Gastrocnemius medialis (tissue), 4 donors: ENCODE data around the gene HTR1E. TPM values are rescaled to one million over a fixed set of nuclear protein-coding genes. Genes with fewer than 3 reads are reported as not detected.
"Not testable (repeated sequence)": the region's sequence is repeated elsewhere in the genome, so short reads cannot be mapped to it uniquely, and the experiment has no call there.

Experiments
- ATAC-seq, 2 donors: fragments of 150-250 bp; one replicate each; pipeline ENCODE4 v1.9.1; 2016
- DNase-seq, 2 donors: peaks; one replicate each; pipeline ENCODE4 v3.0.0-alpha.2; 2019
- H3K27ac ChIP-seq, 4 donors: fragments of 200-600 bp; sonication (generic); 1 replicate in 1 of 4; 2 replicates in 3 of 4; pipeline ENCODE4 v1.5.1; 2016 to 2018; ENCODE audit warnings: mild to moderate bottlenecking in 2 of 4, moderate library complexity in 1 of 4
- H3K27me3 ChIP-seq, 3 donors: fragments of 200-600 bp; sonication (generic) in 2 of 3; 1 replicate in 1 of 3; 2 replicates in 2 of 3; pipeline versions ENCODE4 v1.5.1 to v1.6.0; 2016 to 2019; ENCODE audit warnings: mild to moderate bottlenecking in 1 of 3, moderate library complexity in 1 of 3
- H3K36me3 ChIP-seq, 2 donors: fragments of 200-600 bp; sonication (generic) in 1 of 2; one replicate each; pipeline ENCODE4 v1.5.1; 2017 to 2018
- H3K4me1 ChIP-seq, 2 donors: fragments of 200-600 bp; sonication (generic) in 1 of 2; one replicate each; pipeline ENCODE4 v1.5.1; 2016 to 2017; ENCODE audit warnings: mild to moderate bottlenecking in 2 of 2
- H3K4me3 ChIP-seq, 4 donors: fragments of 200-600 bp; sonication (generic) in 3 of 4; 1 replicate in 1 of 4; 2 replicates in 3 of 4; pipeline ENCODE4 v1.5.1; 2016 to 2019; ENCODE audit warnings: mild to moderate bottlenecking in 2 of 4
- H3K9me3 ChIP-seq, 3 donors: fragments of 200-600 bp; sonication (generic) in 2 of 3; 1 replicate in 1 of 3; 2 replicates in 2 of 3; pipeline ENCODE4 v1.5.1; 2016 to 2019
- POLR2A ChIP-seq, 2 donors: fragments of 450-650 bp; IDR thresholded peaks; one replicate each; pipeline ENCODE4 v1.6.1; 2017; ENCODE audit warnings: antibody characterized with exemption in 2 of 2, mild to moderate bottlenecking in 2 of 2, moderate library complexity in 2 of 2
- in situ Hi-C, 4 donors: fragments of 200-750 bp; cut with MboI; loops; one replicate each; pipeline versions ENCODE4 v1.15.0 to v1.8.0; 2017; ENCODE audit warnings: low sequenced_read_pairs in 4 of 4
- intact Hi-C: fragments of 100-400 bp; cut with DNase I; formaldehyde crosslinking; loops from one replicate; pipeline ENCODE4 v1.15.1; 2023; ENCODE audit warnings: low total_unique reads
- total RNA-seq, 4 donors: library from RNA; depleted of rRNA; stranded (reverse); fragments of >200 nt; gene quantifications; one replicate each; pipeline versions ENCODE4 v1.1.0 to v1.2.3, GENCODE V29; 2016
- TF ChIP-seq, protein P1 (sequence below), 5 experiments: fragments of 450-650 bp in 3 of 5; fragments of 200-600 bp in 2 of 5; sonication (generic) in 2 of 5; IDR thresholded peaks in 4 of 5; conservative IDR thresholded peaks in 1 of 5; 1 replicate in 4 of 5; 2 replicates in 1 of 5; pipeline ENCODE4 v1.5.1; 2016 to 2019; ENCODE audit warnings: antibody characterized with exemption in 5 of 5, mild to moderate bottlenecking in 3 of 5, moderate library complexity in 3 of 5

HTR1E gene, protein sequence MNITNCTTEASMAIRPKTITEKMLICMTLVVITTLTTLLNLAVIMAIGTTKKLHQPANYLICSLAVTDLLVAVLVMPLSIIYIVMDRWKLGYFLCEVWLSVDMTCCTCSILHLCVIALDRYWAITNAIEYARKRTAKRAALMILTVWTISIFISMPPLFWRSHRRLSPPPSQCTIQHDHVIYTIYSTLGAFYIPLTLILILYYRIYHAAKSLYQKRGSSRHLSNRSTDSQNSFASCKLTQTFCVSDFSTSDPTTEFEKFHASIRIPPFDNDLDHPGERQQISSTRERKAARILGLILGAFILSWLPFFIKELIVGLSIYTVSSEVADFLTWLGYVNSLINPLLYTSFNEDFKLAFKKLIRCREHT
- not detected for total RNA-seq

DNA sequence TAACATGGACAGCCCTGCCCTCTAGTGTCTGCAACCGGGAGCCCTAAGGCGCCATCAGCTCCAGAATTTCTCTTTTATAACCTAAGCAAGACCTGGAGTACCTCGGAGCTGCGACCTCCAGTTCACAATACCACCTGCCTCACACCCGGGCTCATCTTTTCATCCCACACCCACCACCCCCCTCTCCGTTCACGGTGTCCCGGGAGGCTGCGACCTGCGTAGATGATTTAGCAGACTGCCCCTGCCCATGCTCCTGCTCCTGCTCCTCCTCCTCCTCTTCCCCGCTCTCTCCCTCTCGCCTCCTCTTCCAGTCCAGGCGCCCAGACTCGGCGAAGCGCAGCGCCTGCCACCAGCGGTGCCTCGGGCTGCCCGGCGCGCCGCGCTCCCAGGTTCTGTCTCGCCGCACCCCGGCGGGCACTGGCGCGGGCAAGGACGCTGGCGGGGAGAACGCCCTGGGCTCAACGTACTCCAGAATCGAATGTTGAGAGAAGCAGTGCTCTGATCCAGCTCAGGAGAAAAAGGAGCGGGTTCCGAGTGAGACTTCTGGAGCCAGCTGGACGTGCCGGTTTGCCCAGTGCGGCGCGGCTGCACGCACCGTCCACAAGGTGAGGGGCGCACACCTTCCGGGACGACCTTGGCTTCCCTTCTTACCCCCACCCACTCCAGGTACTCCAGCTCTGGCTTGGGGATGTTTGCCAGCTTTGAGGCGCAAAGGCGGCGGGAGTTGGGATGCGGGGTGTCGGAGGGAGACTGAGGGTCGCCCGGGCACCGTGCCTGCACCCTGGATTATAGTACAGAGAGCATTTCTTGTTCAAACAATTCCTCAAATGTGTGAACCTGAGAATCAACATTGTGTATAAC lies at the start of gene HTR1E:
HTR1E (plus strand) TSS at position 310 of the 861 bp plus-strand sequence. CDS start 77,807 bp downstream, outside the sequence.
- ATAC-seq (no peak), DNase-seq (no peak)
- H3K9me3 ChIP-seq: no peaks in the 10 kb centered on the region
- no peaks in the 10 kb centered on the region for H3K36me3 ChIP-seq
- no peak for TF ChIP-seq POLR2A (IDR thresholded peaks at IDR 0.05)
- TF ChIP-seq, protein P1, sequence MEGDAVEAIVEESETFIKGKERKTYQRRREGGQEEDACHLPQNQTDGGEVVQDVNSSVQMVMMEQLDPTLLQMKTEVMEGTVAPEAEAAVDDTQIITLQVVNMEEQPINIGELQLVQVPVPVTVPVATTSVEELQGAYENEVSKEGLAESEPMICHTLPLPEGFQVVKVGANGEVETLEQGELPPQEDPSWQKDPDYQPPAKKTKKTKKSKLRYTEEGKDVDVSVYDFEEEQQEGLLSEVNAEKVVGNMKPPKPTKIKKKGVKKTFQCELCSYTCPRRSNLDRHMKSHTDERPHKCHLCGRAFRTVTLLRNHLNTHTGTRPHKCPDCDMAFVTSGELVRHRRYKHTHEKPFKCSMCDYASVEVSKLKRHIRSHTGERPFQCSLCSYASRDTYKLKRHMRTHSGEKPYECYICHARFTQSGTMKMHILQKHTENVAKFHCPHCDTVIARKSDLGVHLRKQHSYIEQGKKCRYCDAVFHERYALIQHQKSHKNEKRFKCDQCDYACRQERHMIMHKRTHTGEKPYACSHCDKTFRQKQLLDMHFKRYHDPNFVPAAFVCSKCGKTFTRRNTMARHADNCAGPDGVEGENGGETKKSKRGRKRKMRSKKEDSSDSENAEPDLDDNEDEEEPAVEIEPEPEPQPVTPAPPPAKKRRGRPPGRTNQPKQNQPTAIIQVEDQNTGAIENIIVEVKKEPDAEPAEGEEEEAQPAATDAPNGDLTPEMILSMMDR (IDR thresholded peaks at IDR 0.05 in 4 of 5, conservative IDR thresholded peaks at IDR 0.05 in 1 of 5): peak in 3 of 5 experiments; percentile 12 to 22 (median 20)
- in situ Hi-C loops: no loop called here
- H3K4me3 ChIP-seq: peak within 1 kb of the TSS in 3 of 4 donors; percentile 9 to 34 (median 25)
- H3K27me3 ChIP-seq: peaks cover 14 to 21% (median 20%) of the 10 kb centered on the region in 3 donors
- no peaks in the 10 kb centered on the region for H3K4me1 ChIP-seq
- intact Hi-C loops: no loop called here
- H3K27ac ChIP-seq: no peak within 1 kb of the TSS

DNA sequence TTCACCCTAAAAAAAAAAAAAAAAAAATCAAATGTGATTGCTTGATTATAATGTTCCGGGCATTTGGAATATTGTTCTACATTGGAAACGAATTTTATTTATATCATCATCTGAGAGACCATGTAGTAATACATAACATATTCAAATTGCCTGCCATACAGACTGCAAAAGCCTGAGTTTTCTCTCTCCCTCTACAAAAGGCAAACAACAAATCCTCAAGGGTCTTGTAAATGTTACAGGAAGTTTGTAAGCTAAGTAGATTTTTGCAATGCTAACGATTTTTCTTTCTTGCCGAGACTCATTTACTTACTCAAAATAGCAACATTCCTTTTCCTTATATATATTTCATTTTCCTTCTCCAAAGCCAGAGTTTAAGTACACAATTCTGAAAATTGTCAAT lies 49.0 kb upstream of the HTR1E start:
- intact Hi-C loops (no loop called here), in situ Hi-C loops (no loop called here)
- TF ChIP-seq, protein P1 (IDR thresholded peaks at IDR 0.05 in 4 of 5, conservative IDR thresholded peaks at IDR 0.05 in 1 of 5): no peak
- Histone ChIP-seq H3K9me3 (no peaks in the 10 kb centered on the region), H3K27me3 (no peaks in the 10 kb centered on the region), H3K27ac (no peak overlapping the region), H3K36me3 (no peaks in the 10 kb centered on the region), H3K4me1 (no peaks in the 10 kb centered on the region), H3K4me3 (no peak overlapping the region)
- no peak for DNase-seq
- no peak for ATAC-seq

DNA sequence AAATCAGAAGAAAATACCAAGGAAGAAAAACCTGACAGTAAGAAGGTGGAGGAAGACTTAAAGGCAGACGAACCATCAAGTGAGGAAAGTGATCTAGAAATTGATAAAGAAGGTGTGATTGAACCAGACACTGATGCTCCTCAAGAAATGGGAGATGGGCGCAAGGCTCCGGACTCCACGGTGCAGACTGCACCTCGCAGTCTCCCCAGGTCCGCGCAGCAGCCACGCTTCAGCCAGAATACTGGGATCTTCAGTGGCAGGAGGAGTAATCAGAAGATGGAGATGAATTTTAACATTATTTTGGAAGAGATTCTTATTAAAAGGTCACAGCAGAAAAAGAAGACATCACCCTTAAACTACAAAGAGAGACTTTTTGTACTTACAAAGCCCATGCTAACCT lies 40.1 kb upstream of the HTR1E start:
- ATAC-seq, in situ Hi-C loops, H3K9me3 ChIP-seq, DNase-seq, H3K27ac ChIP-seq, H3K4me1 ChIP-seq, H3K27me3 ChIP-seq, H3K4me3 ChIP-seq, H3K36me3 ChIP-seq, intact Hi-C loops: not testable (repeated sequence)

DNA sequence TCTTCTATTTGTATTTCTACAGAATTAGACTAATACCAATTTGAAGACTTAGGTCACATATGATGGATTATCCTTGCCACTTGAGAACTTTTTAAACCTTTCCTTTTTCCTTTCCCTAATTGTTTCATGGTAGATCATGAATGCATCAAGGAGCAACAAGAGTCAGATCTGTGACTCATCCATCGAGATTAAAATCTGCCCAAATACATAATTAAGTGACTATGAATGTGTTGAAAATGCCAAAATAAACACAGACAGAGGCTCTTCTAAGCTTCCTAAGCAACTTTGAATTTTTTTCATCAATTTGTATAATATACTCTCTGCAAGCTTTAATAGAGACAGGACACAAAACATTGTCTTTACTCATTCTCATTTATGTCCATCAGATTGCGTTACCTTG lies 23.5 kb upstream of the HTR1E start:
- intact Hi-C loops (no loop called here), in situ Hi-C loops (no loop called here)
- DNase-seq (no peak), ATAC-seq (no peak)
- no peaks in the 10 kb centered on the region for H3K27me3 ChIP-seq
- TF ChIP-seq, protein P1 (IDR thresholded peaks at IDR 0.05 in 4 of 5, conservative IDR thresholded peaks at IDR 0.05 in 1 of 5): no peak
- TF ChIP-seq POLR2A (IDR thresholded peaks at IDR 0.05): no peak
- H3K9me3 ChIP-seq: no peaks in the 10 kb centered on the region
- no peak overlapping the region for H3K4me3 ChIP-seq
- H3K27ac ChIP-seq: no peak overlapping the region
- no peaks in the 10 kb centered on the region for H3K36me3 ChIP-seq
- no peaks in the 10 kb centered on the region for H3K4me1 ChIP-seq

DNA sequence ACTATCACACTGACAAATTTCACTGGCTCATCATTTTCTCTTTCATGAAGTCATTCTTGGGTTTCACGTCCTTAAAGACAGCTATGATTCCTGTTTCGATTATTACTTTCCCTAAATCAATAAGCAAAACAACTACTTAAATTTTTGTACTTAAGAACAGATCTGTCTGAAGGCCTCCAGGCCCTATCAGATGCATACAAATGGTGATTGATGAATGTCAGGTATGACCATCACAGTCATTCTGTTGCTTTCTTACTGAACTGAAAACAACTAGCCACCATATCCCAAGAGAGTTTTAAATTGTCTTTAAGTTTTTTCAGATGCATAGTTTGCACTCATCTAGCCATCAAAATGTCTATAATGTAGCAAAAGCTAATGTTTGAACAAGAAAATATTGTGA lies 20.9 kb upstream of the HTR1E start:
- Histone ChIP-seq H3K36me3 (no peaks in the 10 kb centered on the region), H3K27me3 (no peaks in the 10 kb centered on the region), H3K9me3 (no peaks in the 10 kb centered on the region), H3K4me3 (no peak overlapping the region), H3K4me1 (no peaks in the 10 kb centered on the region), H3K27ac (no peak overlapping the region)
- in situ Hi-C loops: no loop called here
- intact Hi-C loops: no loop called here
- DNase-seq (no peak), ATAC-seq (no peak)
- no peak for TF ChIP-seq POLR2A (IDR thresholded peaks at IDR 0.05)
- TF ChIP-seq, protein P1 (IDR thresholded peaks at IDR 0.05 in 4 of 5, conservative IDR thresholded peaks at IDR 0.05 in 1 of 5): no peak

DNA sequence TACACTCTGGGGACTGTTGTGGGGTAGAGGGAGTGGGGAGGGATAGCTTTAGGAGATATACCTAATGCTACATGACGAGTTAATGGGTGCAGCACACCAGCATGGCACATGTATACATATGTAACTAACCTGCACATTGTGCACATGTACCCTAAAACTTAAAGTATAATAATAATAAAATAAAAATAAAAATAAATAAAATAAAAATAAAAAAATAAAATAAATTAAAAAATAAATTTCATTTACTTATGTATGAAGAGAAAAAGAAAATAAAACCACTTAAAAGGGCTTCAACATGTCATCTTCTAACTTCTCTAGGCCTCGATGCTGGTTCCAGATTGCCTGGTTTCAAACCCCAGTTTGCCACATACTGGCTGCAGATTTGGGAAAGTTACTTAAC lies 10.2 kb upstream of the HTR1E start:
- ATAC-seq, H3K9me3 ChIP-seq, DNase-seq, H3K27ac ChIP-seq, H3K27me3 ChIP-seq, H3K4me3 ChIP-seq, in situ Hi-C loops, intact Hi-C loops, H3K4me1 ChIP-seq, H3K36me3 ChIP-seq: not testable (repeated sequence)

DNA sequence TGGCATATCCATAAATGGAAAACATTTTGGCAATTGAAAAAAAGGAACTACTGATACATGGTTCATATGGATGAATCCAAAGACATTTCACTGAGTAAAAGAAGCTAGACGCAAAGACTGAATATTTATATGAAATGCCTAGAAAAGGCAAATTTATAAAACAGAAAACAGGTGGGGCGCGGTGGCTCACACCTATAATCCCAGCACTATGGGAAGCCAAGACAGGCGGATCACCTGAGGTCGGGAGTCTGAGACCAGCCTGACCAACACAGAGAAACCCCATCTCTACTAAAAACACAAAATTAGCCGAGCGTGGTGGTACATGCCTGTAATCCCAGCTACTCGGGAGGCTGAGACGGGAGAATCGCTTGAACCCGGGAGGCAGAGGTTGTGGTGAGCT lies 9.5 kb upstream of the HTR1E start:
- DNase-seq, H3K27ac ChIP-seq, ATAC-seq, H3K4me3 ChIP-seq, in situ Hi-C loops, H3K36me3 ChIP-seq, intact Hi-C loops, H3K4me1 ChIP-seq, H3K9me3 ChIP-seq, H3K27me3 ChIP-seq: not testable (repeated sequence)
